ENCODE measurements around the gene GPC3.

DNA sequence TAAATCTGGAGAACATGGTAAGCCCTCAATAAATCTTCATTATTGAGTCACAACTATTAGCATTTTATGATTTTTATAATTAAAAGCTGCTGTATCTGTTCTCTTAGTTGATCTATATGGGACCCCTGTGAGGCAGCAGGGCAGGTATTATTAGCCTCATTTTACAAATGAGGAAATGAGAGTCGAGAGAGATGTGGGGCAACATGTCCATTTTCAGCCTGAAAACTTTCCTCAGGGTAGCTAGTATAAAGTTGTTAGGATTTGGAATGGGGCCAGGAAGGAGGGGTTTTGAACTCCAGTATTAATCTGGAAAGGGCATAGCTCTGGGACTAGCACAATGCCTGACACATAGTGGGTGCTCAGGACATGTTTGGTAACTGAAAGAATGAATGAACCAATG is 378.4 kb downstream of the GPC3 start:
- TF ChIP-seq, protein P1, sequence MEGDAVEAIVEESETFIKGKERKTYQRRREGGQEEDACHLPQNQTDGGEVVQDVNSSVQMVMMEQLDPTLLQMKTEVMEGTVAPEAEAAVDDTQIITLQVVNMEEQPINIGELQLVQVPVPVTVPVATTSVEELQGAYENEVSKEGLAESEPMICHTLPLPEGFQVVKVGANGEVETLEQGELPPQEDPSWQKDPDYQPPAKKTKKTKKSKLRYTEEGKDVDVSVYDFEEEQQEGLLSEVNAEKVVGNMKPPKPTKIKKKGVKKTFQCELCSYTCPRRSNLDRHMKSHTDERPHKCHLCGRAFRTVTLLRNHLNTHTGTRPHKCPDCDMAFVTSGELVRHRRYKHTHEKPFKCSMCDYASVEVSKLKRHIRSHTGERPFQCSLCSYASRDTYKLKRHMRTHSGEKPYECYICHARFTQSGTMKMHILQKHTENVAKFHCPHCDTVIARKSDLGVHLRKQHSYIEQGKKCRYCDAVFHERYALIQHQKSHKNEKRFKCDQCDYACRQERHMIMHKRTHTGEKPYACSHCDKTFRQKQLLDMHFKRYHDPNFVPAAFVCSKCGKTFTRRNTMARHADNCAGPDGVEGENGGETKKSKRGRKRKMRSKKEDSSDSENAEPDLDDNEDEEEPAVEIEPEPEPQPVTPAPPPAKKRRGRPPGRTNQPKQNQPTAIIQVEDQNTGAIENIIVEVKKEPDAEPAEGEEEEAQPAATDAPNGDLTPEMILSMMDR (IDR thresholded peaks at IDR 0.05), result no peak
- TF ChIP-seq, protein P2, sequence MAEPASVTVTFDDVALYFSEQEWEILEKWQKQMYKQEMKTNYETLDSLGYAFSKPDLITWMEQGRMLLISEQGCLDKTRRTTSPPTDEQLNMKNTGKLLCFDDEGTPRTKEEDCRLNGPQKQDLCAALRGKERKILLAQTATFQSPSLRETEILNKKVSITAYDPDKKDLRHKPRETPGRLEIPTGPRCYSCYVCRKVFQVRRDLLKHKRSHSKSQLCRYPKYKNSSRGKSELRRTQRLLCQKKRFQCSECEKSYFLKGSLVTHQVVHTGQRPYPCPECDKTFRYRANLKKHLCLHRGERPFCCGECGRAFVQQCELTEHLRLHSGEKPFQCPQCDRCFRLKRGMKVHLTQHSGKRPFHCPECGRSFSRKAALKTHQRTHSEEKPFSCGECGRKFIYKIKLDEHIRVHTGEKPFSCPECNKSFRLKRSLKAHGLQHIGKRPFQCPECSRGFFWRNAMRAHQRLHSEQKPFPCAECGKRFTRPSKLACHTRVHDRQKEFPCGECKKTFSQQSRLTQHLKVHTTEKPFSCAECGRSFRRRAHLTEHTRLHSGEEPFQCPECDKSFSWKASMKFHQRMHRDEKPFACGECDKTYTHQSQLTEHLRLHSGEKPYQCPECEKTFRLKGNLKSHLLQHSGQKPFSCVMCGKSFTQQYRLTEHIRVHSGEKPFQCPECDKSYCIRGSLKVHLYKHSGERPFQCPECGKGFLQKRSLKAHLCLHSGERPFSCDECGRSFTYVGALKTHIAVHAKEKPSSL (CRISPR knock-in tag; conservative IDR thresholded peaks at IDR 0.05), result no peak
- TF ChIP-seq, protein P3, sequence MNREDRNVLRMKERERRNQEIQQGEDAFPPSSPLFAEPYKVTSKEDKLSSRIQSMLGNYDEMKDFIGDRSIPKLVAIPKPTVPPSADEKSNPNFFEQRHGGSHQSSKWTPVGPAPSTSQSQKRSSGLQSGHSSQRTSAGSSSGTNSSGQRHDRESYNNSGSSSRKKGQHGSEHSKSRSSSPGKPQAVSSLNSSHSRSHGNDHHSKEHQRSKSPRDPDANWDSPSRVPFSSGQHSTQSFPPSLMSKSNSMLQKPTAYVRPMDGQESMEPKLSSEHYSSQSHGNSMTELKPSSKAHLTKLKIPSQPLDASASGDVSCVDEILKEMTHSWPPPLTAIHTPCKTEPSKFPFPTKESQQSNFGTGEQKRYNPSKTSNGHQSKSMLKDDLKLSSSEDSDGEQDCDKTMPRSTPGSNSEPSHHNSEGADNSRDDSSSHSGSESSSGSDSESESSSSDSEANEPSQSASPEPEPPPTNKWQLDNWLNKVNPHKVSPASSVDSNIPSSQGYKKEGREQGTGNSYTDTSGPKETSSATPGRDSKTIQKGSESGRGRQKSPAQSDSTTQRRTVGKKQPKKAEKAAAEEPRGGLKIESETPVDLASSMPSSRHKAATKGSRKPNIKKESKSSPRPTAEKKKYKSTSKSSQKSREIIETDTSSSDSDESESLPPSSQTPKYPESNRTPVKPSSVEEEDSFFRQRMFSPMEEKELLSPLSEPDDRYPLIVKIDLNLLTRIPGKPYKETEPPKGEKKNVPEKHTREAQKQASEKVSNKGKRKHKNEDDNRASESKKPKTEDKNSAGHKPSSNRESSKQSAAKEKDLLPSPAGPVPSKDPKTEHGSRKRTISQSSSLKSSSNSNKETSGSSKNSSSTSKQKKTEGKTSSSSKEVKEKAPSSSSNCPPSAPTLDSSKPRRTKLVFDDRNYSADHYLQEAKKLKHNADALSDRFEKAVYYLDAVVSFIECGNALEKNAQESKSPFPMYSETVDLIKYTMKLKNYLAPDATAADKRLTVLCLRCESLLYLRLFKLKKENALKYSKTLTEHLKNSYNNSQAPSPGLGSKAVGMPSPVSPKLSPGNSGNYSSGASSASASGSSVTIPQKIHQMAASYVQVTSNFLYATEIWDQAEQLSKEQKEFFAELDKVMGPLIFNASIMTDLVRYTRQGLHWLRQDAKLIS (CRISPR knock-in tag; IDR thresholded peaks at IDR 0.05; ENCODE audit: borderline replicate concordance), result no peak
- TF ChIP-seq NFE2L1 (CRISPR knock-in tag; IDR thresholded peaks at IDR 0.05) (no peak), CREB1 (CRISPR knock-in tag; IDR thresholded peaks at IDR 0.05) (no peak), TP53 (CRISPR knock-in tag; IDR thresholded peaks at IDR 0.05) (no peak), ZNF232 (CRISPR knock-in tag; IDR thresholded peaks at IDR 0.05) (no peak), ATF1 (CRISPR knock-in tag; IDR thresholded peaks at IDR 0.05) (no peak)
- TF ChIP-seq, protein P4, sequence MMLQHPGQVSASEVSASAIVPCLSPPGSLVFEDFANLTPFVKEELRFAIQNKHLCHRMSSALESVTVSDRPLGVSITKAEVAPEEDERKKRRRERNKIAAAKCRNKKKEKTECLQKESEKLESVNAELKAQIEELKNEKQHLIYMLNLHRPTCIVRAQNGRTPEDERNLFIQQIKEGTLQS (CRISPR knock-in tag; conservative IDR thresholded peaks at IDR 0.05), result no peak
